ENCODE data around the gene GALNT11.

GALNT11 gene

DNA sequence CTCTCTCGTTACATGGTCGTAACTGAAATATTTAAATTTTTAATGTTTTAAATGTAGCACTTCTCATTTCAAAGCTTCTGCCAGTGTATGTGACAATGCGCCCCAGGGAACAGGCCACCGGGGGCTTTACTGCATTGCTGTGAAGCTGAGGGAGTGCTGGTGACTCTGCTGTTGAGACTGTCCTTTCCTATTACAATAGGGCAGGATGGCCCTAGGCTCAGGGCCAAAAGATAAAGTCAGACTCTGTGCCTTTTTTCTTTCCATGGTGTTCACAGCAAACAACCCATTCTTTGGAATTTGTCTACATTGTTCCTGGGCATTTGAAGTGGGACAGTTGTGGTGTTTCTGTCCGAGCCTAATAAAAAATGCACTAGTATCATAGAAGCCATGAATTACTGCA, 107.3 kb downstream of the GALNT11 start:
- TF ChIP-seq, protein P1, sequence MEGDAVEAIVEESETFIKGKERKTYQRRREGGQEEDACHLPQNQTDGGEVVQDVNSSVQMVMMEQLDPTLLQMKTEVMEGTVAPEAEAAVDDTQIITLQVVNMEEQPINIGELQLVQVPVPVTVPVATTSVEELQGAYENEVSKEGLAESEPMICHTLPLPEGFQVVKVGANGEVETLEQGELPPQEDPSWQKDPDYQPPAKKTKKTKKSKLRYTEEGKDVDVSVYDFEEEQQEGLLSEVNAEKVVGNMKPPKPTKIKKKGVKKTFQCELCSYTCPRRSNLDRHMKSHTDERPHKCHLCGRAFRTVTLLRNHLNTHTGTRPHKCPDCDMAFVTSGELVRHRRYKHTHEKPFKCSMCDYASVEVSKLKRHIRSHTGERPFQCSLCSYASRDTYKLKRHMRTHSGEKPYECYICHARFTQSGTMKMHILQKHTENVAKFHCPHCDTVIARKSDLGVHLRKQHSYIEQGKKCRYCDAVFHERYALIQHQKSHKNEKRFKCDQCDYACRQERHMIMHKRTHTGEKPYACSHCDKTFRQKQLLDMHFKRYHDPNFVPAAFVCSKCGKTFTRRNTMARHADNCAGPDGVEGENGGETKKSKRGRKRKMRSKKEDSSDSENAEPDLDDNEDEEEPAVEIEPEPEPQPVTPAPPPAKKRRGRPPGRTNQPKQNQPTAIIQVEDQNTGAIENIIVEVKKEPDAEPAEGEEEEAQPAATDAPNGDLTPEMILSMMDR (IDR thresholded peaks at IDR 0.05; ENCODE audit: insufficient read depth, low read depth, low read length, missing control alignments): no peak
- H3K4me3 ChIP-seq (ENCODE audit: low read length): no peak overlapping the region
- no peak for DNase-seq (ENCODE audit: low read depth)

DNA sequence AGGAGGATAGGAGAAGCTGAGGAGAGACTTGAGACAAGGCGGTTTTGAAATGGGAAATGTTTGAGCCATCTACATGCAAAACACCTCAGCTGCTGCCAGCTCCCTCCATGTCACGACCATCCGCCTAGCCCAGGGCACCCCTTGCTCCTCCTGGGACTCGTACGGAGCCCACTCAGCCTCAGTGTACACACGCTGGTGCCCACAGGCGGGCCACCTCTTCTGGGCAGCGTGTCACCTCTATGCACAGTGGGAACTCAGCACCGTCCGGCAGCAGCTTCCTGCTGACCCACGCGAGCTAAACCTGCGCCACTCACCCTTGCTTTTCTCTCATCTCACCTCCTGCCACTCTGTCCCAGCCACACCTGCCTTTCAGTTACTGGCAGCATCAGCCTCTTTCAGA, 108.3 kb downstream of the GALNT11 start:
- DNase-seq (ENCODE audit: low read depth): no peak
- TF ChIP-seq, protein P1 (IDR thresholded peaks at IDR 0.05; ENCODE audit: insufficient read depth, low read depth, low read length, missing control alignments): no peak
- H3K4me3 ChIP-seq (ENCODE audit: low read length): no peak overlapping the region

DNA sequence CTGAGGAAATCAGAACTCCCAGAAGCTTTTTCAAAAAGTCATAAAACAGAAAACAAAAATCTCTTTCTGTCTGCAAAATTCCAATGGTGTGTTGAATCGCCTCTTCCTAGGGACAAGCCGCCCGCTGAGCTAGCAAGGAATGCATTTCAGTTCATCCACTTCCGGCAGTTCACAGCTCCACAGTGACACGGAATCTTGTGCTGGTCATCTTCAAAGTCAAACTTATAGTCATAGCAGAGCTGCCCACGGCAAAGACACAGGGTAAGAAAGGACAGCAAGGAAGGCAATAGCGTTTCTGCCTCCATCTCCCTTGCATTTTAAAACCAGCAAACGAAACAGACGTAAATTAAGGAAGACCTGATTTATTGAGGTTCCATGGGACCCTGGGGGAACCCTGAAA, 111.2 kb downstream of the GALNT11 start:
- TF ChIP-seq, protein P1 (IDR thresholded peaks at IDR 0.05; ENCODE audit: insufficient read depth, low read depth, low read length, missing control alignments): no peak
- no peak for DNase-seq (ENCODE audit: low read depth)
- no peak overlapping the region for H3K4me3 ChIP-seq (ENCODE audit: low read length)

DNA sequence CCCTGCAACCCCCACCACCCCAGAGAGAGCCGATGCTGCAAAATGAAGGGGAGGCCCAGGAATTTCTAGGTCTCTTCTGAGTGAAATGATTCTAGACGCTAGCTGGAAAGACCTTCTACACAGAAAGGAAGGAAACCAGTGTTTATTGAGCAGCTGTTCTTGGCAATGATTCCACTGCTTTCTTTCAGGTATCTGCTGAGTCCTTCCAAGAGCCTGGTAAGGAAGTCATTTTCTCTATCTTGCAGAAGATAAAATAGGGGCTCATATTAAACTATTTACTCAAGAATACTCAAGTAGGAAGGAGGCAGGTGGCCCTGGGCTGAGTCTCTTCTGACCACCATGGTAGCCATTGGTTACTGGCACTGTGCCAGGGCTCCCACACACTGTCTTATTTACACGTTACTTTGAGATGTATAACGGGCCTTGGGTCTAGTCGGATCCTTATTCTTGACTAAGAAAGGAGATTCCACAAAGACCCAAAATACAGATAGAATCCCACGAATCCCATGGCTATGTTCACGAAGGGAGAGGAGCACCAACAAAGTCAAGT, 112.1 kb downstream of the GALNT11 start:
- H3K4me3 ChIP-seq (ENCODE audit: low read length): no peak overlapping the region
- TF ChIP-seq, protein P1 (IDR thresholded peaks at IDR 0.05; ENCODE audit: insufficient read depth, low read depth, low read length, missing control alignments): no peak
- no peak for DNase-seq (ENCODE audit: low read depth)

DNA sequence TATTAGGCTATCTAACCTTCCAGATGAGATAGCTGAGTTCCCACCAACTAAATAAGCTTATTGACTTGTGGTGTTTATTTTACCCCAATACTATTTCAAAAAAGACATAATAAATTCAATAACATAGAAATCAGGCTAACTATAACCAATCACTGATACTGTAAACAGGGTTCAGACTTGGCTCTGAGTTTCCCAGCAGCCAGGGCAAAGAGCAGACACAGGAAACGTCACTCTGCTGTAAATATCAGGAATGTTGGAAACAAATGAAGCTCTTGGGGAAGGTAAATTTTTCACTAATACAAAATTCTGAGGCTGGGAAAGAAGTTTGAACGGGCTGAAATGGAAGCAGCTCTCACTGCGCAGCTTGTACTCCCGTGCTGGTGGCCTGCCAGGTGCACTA, 114.6 kb downstream of the GALNT11 start:
- H3K4me3 ChIP-seq (ENCODE audit: low read length): no peak overlapping the region
- DNase-seq (ENCODE audit: low read depth): no peak
- TF ChIP-seq, protein P1 (IDR thresholded peaks at IDR 0.05; ENCODE audit: insufficient read depth, low read depth, low read length, missing control alignments): no peak

DNA sequence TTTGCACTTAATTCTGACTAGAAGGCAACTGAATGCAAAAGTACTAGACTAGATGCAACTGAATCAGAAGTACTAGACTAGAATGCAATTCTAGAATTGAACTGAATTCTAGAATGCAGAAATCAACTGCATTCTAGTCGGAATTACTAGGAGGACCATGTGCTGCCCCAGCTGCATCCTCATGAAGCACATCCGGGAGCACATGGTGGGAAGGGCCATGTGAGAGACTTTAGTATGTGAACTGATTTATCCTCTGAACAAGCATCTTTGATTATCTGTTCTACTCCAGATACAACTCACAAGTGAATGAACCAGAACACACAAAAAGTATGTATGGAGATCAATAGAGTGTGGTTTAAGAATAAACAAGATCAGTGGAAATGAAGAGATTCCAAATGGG, 115.1 kb downstream of the GALNT11 start:
- TF ChIP-seq, protein P1 (IDR thresholded peaks at IDR 0.05; ENCODE audit: insufficient read depth, low read depth, low read length, missing control alignments): no peak
- no peak for DNase-seq (ENCODE audit: low read depth)
- H3K4me3 ChIP-seq (ENCODE audit: low read length): no peak overlapping the region

DNA sequence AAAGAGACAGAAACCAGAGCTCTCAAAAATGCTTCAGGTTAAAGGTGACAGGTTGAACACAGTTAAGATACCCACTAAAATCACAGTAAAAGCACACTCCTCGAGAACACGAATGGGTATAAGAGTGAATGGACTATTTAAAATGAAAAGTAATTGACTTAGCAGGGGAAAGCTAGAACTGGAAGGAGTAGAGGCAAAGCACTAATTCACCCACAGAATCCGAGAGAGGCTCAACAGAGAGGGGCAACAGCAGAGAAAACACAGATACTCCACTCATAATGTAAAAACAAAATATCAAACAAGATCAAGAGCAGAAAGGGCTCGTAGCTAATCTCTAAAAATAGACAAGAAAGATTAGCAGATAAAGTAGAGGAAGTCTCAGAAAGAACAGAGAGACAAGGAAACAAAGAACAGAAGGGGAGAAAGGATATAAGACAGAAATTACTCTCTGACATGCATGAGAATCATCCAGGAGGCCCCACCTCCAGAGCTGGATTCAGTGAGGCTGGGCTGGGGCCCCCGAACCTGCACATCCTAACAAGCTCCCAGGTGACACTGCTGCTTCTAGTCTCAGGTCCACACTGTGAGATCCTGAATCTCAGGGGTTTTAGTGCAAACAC, 117.6 kb downstream of the GALNT11 start:
- DNase-seq (ENCODE audit: low read depth): no peak
- no peak overlapping the region for H3K4me3 ChIP-seq (ENCODE audit: low read length)
- TF ChIP-seq, protein P1 (IDR thresholded peaks at IDR 0.05; ENCODE audit: insufficient read depth, low read depth, low read length, missing control alignments): no peak
